K562 (cell line): ENCODE measurements around the gene CAMK2G. TPM values are rescaled to one million over a fixed set of nuclear protein-coding genes. Genes with fewer than 3 reads are reported as not detected.

Experiments used
- GABPA ChIP-seq: fragments of 200-800 bp; sonication (Bioruptor generic); conservative IDR thresholded peaks from 2 replicates; pipeline ENCODE4 v1.6.1; 2016; ENCODE audit warnings: low read depth, missing genetic modification characterization, missing compliant biosample characterization
- HDAC1 ChIP-seq, 2 experiments: fragments of 450-650 bp; IDR thresholded peaks; 2 replicates each; pipeline ENCODE4 v1.6.1; 2016 to 2017; ENCODE audit warnings: inconsistent platforms in 1 of 2, mild to moderate bottlenecking in 1 of 2, moderate library complexity in 1 of 2
- MTA3 ChIP-seq: fragments of 450-650 bp; formaldehyde crosslinking; IDR thresholded peaks from 2 replicates; pipeline ENCODE4 v1.6.1; 2017; ENCODE audit warnings: mild to moderate bottlenecking, borderline replicate concordance
- PHF8 ChIP-seq: fragments of 200-600 bp; sonication (generic); IDR thresholded peaks from 2 replicates; pipeline ENCODE4 v1.6.1; 2012; ENCODE audit warnings: mixed run types, mild to moderate bottlenecking, inconsistent platforms, low read length, moderate library complexity, borderline replicate concordance
- POLR3G ChIP-seq: IDR thresholded peaks from 2 replicates; pipeline ENCODE4 v1.6.1; 2011; ENCODE audit not compliant: insufficient read length, insufficient replicate concordance; ENCODE audit errors: extremely low read depth
- TARDBP ChIP-seq: fragments of 450-650 bp; IDR thresholded peaks from 2 replicates; pipeline ENCODE4 v1.6.1; 2016
- TEAD1 ChIP-seq, 2 experiments: fragments of 450-650 bp in 1 of 2; sonication (generic) in 1 of 2; formaldehyde crosslinking; IDR thresholded peaks; 2 replicates each; pipeline versions ENCODE4 v1.4.0 to v1.8.0; 2020 to 2022; ENCODE audit warnings: mild to moderate bottlenecking in 2 of 2, missing genetic modification reagents in 1 of 2
- polyA plus RNA-seq, 8 experiments: library from polyadenylated mRNA; depleted of rRNA in 4 of 8; stranded (reverse) in 5 of 8; unstranded in 3 of 8; fragments of >200 nt; fragmentation: Nextera tagmentation in 2 of 8; fragmentation: Illumina TruSeq in 1 of 8; extraction: Ambion mirVana in 2 of 8; extraction: Trizol in 1 of 8; gene quantifications; 2 replicates each; pipeline versions ENCODE4 v1.2.1 to v1.2.3, GENCODE V29; 2011 to 2014; ENCODE audit warnings: inconsistent platforms in 1 of 8, missing spikeins in 1 of 8
- total RNA-seq, 7 experiments: library from RNA; depleted of rRNA in 6 of 7; stranded (reverse); fragments of >200 nt in 6 of 7; fragmentation: Illumina TruSeq in 2 of 7; extraction: Trizol in 2 of 7; gene quantifications; 2 replicates each; pipeline versions ENCODE4 v1.2.1 to v1.2.3, GENCODE V29; 2011 to 2021; ENCODE audit warnings: low replicate concordance in 1 of 7
- TF ChIP-seq, protein P1 (sequence below): sonication (generic); formaldehyde crosslinking; IDR thresholded peaks from 2 replicates; pipeline ENCODE4 v1.8.1; 2023; ENCODE audit warnings: mild to moderate bottlenecking, missing genetic modification reagents
- TF ChIP-seq, protein P2 (sequence below): fragments of 450-650 bp; formaldehyde crosslinking; IDR thresholded peaks from 2 replicates; pipeline ENCODE4 v1.4.0; 2022; ENCODE audit warnings: missing genetic modification characterization
- TF ChIP-seq, protein P3 (sequence below): fragments of 200-800 bp; sonication (Bioruptor generic); IDR thresholded peaks from 2 replicates; pipeline ENCODE4 v1.6.1; 2017; ENCODE audit warnings: missing genetic modification characterization, missing compliant biosample characterization
- TF ChIP-seq, protein P4 (sequence below): sonication (generic); formaldehyde crosslinking; IDR thresholded peaks from 2 replicates; pipeline ENCODE4 v1.8.0; 2022; ENCODE audit warnings: mild to moderate bottlenecking, missing genetic modification reagents
- TF ChIP-seq, protein P5 (sequence below): IDR thresholded peaks from 3 replicates; pipeline ENCODE4 v1.6.1; 2011; ENCODE audit warnings: borderline replicate concordance, mild to moderate bottlenecking; ENCODE audit not compliant: insufficient read length, insufficient read depth
- TF ChIP-seq, protein P6 (sequence below), 3 experiments: fragments of 200-800 bp in 1 of 3; sonication (Bioruptor generic) in 1 of 3; sonication (generic) in 1 of 3; formaldehyde crosslinking in 1 of 3; IDR thresholded peaks; 2 replicates each; pipeline versions ENCODE4 v1.6.1 to v1.8.0; 2016 to 2022; ENCODE audit warnings: mild to moderate bottlenecking in 2 of 3, missing compliant biosample characterization in 2 of 3, missing genetic modification characterization in 2 of 3, missing genetic modification reagents in 1 of 3

CAMK2G gene
- total and polyA plus RNA-seq, 9 of the 15 experiments (the other 6 are each of a cell fraction or from before 2014, with no cell fraction given) = 9.0 to 37.9 (median 32.6) TPM

DNA sequence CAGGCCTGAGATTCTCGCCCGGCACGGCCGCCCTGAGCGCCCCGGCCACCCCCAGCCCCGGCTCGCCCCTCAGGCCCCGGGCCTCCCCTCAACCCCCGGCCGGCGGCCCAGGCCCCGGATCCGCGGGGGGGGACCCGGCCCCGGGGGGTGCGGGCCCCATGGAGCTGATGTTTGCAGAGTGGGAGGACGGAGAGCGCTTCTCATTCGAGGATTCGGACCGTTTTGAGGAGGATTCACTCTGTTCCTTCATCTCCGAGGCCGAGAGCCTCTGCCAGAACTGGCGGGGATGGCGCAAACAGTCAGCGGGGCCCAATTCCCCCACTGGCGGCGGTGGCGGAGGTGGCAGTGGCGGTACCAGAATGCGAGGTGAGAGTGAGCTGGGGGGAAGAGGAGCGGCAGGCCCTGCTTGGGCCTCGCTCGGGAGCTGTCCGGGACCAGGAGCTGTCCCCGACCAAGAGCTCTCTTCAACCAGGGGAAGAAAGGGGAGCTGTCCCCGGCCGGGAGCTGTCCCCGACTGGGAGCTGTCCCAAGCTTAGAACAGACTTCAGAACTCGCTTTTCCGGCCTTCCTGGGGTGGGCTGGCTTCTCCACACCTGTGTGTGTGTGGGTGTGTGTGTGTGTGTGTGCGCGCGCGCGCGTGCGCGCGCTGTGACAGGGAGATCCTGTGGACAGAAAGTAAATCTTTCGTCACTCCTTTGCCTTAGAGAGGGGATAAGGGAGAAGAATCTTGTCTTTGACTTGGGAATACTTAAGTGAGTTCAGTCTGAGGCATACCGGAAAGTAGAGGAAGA is 88.4 kb downstream of the CAMK2G start (continued):
- TF ChIP-seq, protein P1, sequence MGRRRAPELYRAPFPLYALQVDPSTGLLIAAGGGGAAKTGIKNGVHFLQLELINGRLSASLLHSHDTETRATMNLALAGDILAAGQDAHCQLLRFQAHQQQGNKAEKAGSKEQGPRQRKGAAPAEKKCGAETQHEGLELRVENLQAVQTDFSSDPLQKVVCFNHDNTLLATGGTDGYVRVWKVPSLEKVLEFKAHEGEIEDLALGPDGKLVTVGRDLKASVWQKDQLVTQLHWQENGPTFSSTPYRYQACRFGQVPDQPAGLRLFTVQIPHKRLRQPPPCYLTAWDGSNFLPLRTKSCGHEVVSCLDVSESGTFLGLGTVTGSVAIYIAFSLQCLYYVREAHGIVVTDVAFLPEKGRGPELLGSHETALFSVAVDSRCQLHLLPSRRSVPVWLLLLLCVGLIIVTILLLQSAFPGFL (CRISPR knock-in tag) = 0 out of 2 replicates have a peak, but pooled peaks have one; percentile 56
- TF ChIP-seq MTA3 (peak; percentile 29; the same call in 1 of the 2 replicates), GABPA (tag) (peak; percentile 91), HDAC1 (IDR thresholded peaks at IDR 0.05) (peak in 1 of 2 experiments; percentile 82; a peak in 2 of 4 replicates), POLR3G (no peak), TEAD1 (CRISPR knock-in tag; IDR thresholded peaks at IDR 0.05) (peak in 1 of 2 experiments; percentile 45; a peak in 1 of 4 replicates), TARDBP (peak; percentile 17; the same call in 1 of the 2 replicates), PHF8 (peak; percentile 38; the same call in 1 of the 2 replicates)
- TF ChIP-seq, protein P2, sequence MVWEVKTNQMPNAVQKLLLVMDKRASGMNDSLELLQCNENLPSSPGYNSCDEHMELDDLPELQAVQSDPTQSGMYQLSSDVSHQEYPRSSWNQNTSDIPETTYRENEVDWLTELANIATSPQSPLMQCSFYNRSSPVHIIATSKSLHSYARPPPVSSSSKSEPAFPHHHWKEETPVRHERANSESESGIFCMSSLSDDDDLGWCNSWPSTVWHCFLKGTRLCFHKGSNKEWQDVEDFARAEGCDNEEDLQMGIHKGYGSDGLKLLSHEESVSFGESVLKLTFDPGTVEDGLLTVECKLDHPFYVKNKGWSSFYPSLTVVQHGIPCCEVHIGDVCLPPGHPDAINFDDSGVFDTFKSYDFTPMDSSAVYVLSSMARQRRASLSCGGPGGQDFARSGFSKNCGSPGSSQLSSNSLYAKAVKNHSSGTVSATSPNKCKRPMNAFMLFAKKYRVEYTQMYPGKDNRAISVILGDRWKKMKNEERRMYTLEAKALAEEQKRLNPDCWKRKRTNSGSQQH (CRISPR knock-in tag) = peak; percentile 25; the same call in 1 of the 2 replicates
- TF ChIP-seq, protein P3, sequence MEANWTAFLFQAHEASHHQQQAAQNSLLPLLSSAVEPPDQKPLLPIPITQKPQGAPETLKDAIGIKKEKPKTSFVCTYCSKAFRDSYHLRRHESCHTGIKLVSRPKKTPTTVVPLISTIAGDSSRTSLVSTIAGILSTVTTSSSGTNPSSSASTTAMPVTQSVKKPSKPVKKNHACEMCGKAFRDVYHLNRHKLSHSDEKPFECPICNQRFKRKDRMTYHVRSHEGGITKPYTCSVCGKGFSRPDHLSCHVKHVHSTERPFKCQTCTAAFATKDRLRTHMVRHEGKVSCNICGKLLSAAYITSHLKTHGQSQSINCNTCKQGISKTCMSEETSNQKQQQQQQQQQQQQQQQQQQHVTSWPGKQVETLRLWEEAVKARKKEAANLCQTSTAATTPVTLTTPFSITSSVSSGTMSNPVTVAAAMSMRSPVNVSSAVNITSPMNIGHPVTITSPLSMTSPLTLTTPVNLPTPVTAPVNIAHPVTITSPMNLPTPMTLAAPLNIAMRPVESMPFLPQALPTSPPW (CRISPR knock-in tag) = peak; percentile 92
- TF ChIP-seq, protein P4, sequence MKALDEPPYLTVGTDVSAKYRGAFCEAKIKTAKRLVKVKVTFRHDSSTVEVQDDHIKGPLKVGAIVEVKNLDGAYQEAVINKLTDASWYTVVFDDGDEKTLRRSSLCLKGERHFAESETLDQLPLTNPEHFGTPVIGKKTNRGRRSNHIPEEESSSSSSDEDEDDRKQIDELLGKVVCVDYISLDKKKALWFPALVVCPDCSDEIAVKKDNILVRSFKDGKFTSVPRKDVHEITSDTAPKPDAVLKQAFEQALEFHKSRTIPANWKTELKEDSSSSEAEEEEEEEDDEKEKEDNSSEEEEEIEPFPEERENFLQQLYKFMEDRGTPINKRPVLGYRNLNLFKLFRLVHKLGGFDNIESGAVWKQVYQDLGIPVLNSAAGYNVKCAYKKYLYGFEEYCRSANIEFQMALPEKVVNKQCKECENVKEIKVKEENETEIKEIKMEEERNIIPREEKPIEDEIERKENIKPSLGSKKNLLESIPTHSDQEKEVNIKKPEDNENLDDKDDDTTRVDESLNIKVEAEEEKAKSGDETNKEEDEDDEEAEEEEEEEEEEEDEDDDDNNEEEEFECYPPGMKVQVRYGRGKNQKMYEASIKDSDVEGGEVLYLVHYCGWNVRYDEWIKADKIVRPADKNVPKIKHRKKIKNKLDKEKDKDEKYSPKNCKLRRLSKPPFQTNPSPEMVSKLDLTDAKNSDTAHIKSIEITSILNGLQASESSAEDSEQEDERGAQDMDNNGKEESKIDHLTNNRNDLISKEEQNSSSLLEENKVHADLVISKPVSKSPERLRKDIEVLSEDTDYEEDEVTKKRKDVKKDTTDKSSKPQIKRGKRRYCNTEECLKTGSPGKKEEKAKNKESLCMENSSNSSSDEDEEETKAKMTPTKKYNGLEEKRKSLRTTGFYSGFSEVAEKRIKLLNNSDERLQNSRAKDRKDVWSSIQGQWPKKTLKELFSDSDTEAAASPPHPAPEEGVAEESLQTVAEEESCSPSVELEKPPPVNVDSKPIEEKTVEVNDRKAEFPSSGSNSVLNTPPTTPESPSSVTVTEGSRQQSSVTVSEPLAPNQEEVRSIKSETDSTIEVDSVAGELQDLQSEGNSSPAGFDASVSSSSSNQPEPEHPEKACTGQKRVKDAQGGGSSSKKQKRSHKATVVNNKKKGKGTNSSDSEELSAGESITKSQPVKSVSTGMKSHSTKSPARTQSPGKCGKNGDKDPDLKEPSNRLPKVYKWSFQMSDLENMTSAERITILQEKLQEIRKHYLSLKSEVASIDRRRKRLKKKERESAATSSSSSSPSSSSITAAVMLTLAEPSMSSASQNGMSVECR = peak; percentile 53; the same call in 1 of the 2 replicates
- TF ChIP-seq, protein P5, sequence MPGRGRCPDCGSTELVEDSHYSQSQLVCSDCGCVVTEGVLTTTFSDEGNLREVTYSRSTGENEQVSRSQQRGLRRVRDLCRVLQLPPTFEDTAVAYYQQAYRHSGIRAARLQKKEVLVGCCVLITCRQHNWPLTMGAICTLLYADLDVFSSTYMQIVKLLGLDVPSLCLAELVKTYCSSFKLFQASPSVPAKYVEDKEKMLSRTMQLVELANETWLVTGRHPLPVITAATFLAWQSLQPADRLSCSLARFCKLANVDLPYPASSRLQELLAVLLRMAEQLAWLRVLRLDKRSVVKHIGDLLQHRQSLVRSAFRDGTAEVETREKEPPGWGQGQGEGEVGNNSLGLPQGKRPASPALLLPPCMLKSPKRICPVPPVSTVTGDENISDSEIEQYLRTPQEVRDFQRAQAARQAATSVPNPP = no peak
- TF ChIP-seq, protein P6, sequence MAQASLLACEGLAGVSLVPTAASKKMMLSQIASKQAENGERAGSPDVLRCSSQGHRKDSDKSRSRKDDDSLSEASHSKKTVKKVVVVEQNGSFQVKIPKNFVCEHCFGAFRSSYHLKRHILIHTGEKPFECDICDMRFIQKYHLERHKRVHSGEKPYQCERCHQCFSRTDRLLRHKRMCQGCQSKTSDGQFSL (CRISPR knock-in tag; IDR thresholded peaks at IDR 0.05) = no peak; the same call in 1 of the 2 replicates
- TF ChIP-seq, protein P6 (tag; IDR thresholded peaks at IDR 0.05) = peak in 1 of 2 experiments; percentile 78; a peak in 2 of 4 replicates
